Right atrium auricular region (tissue), 2 donors: Measurements from ENCODE around the gene USH1G. TPM values are rescaled to one million over a fixed set of nuclear protein-coding genes. Genes with fewer than 3 reads are reported as not detected.

ENCODE experiments used
- DNase-seq: peaks from one replicate; pipeline ENCODE4 v3.0.0-alpha.2; 2019; ENCODE audit warnings: low spot score
- H3K27ac ChIP-seq, 2 donors: fragments of 200-600 bp; sonication (generic); 1 replicate in 1 of 2; 2 replicates in 1 of 2; pipeline ENCODE4 v1.5.1; 2016 to 2019
- H3K27me3 ChIP-seq, 2 donors: fragments of 200-600 bp; sonication (generic); one replicate each; pipeline versions ENCODE4 v1.5.1 to v1.6.0; 2017 to 2019
- H3K36me3 ChIP-seq: fragments of 200-600 bp; sonication (generic); one replicate; pipeline ENCODE4 v1.5.1; 2016
- H3K4me1 ChIP-seq, 2 donors: fragments of 200-600 bp; sonication (generic); one replicate each; pipeline versions ENCODE4 v1.5.1 to v1.6.0; 2017 to 2019
- H3K4me3 ChIP-seq, 2 donors: fragments of 200-600 bp; sonication (generic); 1 replicate in 1 of 2; 2 replicates in 1 of 2; pipeline ENCODE4 v1.5.1; 2017 to 2019; ENCODE audit warnings: mild to moderate bottlenecking in 1 of 2, moderate library complexity in 1 of 2
- H3K9me3 ChIP-seq, 2 donors: fragments of 200-600 bp; sonication (generic); one replicate each; pipeline ENCODE4 v1.5.1; 2019
- total RNA-seq, 2 donors: library from RNA; depleted of rRNA; stranded (reverse); fragments of >200 nt; gene quantifications; one replicate each; pipeline ENCODE4 v1.1.0, GENCODE V29; 2016
- TF ChIP-seq, protein P1 (sequence below), 2 donors: fragments of 200-600 bp; sonication (generic); IDR thresholded peaks; one replicate each; pipeline ENCODE4 v1.5.1; 2019; ENCODE audit warnings: antibody characterized with exemption in 2 of 2

USH1G gene
- total RNA-seq, 2 donors from 2014 or later, result 0.20 to 0.22 TPM

DNA sequence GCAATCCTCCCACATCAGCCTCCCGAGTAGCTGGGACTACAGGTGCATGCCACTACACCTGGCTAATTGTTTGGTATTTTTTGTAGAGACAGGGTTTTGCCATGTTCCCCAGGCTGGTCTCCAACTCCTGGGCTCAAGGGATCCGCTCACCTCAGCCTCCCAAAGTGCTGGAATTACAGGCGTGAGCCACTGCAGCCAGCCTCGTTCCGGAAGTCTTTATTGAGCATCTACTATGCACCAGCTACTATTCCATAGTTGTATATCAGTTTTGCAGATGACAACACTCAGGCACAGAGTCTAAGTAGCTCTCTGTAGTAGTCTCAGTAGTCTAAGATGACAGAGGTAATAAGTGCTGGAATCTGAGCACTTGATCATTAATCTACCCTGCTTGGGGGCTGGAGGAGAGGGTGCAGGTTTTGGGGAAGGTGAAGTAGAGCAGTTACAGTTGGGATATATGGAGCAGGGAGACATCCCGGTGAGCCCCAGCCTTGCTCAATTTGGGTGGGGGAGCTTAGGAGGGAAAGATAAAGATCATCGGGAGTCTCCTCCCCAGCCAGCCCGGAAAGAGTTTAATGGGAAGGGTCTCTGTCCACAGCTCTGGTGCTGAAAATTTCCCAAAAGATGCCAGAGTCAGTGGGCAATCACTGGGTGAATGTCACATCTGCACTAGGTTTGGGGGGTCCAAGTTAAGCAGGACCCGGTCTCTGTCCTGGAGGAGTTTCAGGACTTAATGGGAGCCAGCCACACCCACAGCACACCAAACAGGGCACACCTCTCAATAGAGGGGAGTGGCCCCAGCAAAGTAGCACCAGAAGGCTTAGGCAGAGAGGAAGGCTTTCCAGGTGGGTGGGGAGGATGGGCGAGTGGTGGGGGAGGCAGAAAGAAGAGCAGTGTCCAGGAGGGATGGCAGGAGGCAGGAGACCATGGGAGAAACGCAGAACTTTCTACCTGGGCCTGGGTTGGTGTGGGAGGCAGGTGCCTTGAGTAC is 14.3 kb upstream of the USH1G start:
- no peaks in the 10 kb centered on the region for H3K36me3 ChIP-seq
- H3K27me3 ChIP-seq, result peaks cover 16 to 18% of the 10 kb centered on the region in 2 donors
- H3K9me3 ChIP-seq, result no peaks in the 10 kb centered on the region
- TF ChIP-seq, protein P1, sequence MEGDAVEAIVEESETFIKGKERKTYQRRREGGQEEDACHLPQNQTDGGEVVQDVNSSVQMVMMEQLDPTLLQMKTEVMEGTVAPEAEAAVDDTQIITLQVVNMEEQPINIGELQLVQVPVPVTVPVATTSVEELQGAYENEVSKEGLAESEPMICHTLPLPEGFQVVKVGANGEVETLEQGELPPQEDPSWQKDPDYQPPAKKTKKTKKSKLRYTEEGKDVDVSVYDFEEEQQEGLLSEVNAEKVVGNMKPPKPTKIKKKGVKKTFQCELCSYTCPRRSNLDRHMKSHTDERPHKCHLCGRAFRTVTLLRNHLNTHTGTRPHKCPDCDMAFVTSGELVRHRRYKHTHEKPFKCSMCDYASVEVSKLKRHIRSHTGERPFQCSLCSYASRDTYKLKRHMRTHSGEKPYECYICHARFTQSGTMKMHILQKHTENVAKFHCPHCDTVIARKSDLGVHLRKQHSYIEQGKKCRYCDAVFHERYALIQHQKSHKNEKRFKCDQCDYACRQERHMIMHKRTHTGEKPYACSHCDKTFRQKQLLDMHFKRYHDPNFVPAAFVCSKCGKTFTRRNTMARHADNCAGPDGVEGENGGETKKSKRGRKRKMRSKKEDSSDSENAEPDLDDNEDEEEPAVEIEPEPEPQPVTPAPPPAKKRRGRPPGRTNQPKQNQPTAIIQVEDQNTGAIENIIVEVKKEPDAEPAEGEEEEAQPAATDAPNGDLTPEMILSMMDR (IDR thresholded peaks at IDR 0.05), result no peak
- peaks cover 0 to 11% of the 10 kb centered on the region in 2 donors for H3K4me1 ChIP-seq
- H3K4me3 ChIP-seq, result no peak overlapping the region
- H3K27ac ChIP-seq, result no peak overlapping the region
- no peak for DNase-seq

GRCh38 chr17:74936470-74936799 is 13.4 kb upstream of the USH1G start:
- H3K27ac ChIP-seq, result no peak overlapping the region
- H3K4me1 ChIP-seq, result peaks cover 0 to 11% of the 10 kb centered on the region in 2 donors
- H3K4me3 ChIP-seq, result no peak overlapping the region
- H3K9me3 ChIP-seq, result no peaks in the 10 kb centered on the region
- TF ChIP-seq, protein P1 (IDR thresholded peaks at IDR 0.05), result no peak
- DNase-seq, result no peak
- no peaks in the 10 kb centered on the region for H3K36me3 ChIP-seq
- H3K27me3 ChIP-seq, result peaks cover 16 to 18% of the 10 kb centered on the region in 2 donors

- Histone ChIP-seq H3K36me3 (no peaks in the 10 kb centered on the region), H3K27ac (no peak within 1 kb of the TSS), H3K4me1 (peaks cover 0 to 11% of the 10 kb centered on the region in 2 donors), H3K4me3 (no peak within 1 kb of the TSS), H3K27me3 (peaks cover 16 to 18% of the 10 kb centered on the region in 2 donors), H3K9me3 (no peaks in the 10 kb centered on the region)
- DNase-seq, result no peak
- TF ChIP-seq, protein P1 (IDR thresholded peaks at IDR 0.05), result no peak
Observed at GRCh38 chr17:74935585-74936469, 12.8 kb upstream of the USH1G start, which contains the start of gene OTOP3. OTOP3 (plus strand) TSS chr17:74935898; CDS start chr17:74935922, 24 bp downstream.

- Histone ChIP-seq H3K27me3 (peaks cover 16 to 18% of the 10 kb centered on the region in 2 donors), H3K4me1 (peaks cover 0 to 11% of the 10 kb centered on the region in 2 donors), H3K4me3 (no peak overlapping the region), H3K36me3 (no peaks in the 10 kb centered on the region), H3K9me3 (no peaks in the 10 kb centered on the region), H3K27ac (no peak overlapping the region)
- DNase-seq, result no peak
- TF ChIP-seq, protein P1 (IDR thresholded peaks at IDR 0.05), result no peak
Observed at GRCh38 chr17:74935048-74935447, 12.0 kb upstream of the USH1G start.

- TF ChIP-seq, protein P1 (IDR thresholded peaks at IDR 0.05), result no peak
- no peaks in the 10 kb centered on the region for H3K9me3 ChIP-seq
- no peaks in the 10 kb centered on the region for H3K36me3 ChIP-seq
- no peak for DNase-seq
- H3K4me3 ChIP-seq, result no peak overlapping the region
- H3K4me1 ChIP-seq, result peaks cover 0 to 2% of the 10 kb centered on the region in 2 donors
- no peak overlapping the region for H3K27ac ChIP-seq
- peaks cover 6 to 8% of the 10 kb centered on the region in 2 donors for H3K27me3 ChIP-seq
Observed at GRCh38 chr17:74930535-74931036, 7.5 kb upstream of the USH1G start.
